Stimulated activated CD8-positive, alpha-beta memory T cell treated with anti-CD3 and anti-CD28 coated beads, Interleukin-2, amount 100 ng/mL, for 48 hours (primary cell): ENCODE measurements around the gene OR56A4.

Experiments
- DNase-seq, 2 donors: peaks; one replicate each; pipeline ENCODE4 v3.0.0-alpha.2; 2020; ENCODE audit warnings: low read depth in 2 of 2

Gene OR56A4, protein sequence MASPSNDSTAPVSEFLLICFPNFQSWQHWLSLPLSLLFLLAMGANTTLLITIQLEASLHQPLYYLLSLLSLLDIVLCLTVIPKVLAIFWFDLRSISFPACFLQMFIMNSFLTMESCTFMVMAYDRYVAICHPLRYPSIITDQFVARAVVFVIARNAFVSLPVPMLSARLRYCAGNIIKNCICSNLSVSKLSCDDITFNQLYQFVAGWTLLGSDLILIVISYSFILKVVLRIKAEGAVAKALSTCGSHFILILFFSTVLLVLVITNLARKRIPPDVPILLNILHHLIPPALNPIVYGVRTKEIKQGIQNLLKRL

DNA sequence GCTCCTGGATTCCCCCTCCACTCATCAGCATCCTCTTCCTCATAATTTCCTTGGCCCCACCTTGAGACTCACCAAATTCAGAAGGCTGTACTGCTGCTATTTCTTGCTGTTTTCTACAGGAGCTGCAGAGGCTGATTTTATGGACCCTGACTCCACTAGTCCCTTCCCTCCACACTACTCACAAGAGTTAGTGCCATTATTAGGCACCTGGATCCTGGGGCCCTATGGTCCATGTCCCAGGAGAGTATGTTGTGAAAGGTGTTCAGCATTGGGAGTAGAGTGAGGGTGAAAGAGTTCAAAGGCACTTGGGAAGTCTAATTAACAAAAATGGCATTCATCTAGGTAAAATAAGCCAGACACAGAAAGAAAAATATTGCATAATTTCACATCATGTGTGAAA lies at the start of gene OR56A4:
TSS of gene OR56A4 (minus strand) at position 101 of the 400 bp plus-strand sequence. CDS start 3,954 bp downstream, outside the sequence.
- DNase-seq, result no peak

- no peak for DNase-seq
Measured at GRCh38 chr11:6055569-6055968, 48.8 kb upstream of the OR56A4 start.

DNA sequence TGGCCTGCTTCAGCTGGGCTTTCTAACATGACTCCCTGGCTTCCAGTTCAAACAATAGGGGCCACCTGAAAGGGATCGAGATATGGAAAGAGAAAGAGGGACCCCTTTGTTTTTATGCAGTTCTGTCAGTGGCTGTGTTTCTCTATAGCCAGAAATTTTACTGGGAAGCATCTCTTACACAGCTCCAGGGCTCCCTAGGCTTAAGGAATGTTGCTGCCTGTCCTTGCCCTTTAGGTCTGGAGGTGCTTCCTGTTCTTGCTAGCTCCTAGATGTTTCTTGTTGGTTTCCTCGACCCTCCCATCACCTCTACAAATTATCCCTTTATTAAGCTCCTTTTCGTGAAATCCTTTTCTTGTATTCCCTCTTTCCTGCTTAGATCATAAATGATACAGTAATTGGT lies 45.6 kb upstream of the OR56A4 start:
- no peak for DNase-seq

- no peak for DNase-seq
Measured at GRCh38 chr11:6040874-6041273, 34.1 kb upstream of the OR56A4 start.

DNA sequence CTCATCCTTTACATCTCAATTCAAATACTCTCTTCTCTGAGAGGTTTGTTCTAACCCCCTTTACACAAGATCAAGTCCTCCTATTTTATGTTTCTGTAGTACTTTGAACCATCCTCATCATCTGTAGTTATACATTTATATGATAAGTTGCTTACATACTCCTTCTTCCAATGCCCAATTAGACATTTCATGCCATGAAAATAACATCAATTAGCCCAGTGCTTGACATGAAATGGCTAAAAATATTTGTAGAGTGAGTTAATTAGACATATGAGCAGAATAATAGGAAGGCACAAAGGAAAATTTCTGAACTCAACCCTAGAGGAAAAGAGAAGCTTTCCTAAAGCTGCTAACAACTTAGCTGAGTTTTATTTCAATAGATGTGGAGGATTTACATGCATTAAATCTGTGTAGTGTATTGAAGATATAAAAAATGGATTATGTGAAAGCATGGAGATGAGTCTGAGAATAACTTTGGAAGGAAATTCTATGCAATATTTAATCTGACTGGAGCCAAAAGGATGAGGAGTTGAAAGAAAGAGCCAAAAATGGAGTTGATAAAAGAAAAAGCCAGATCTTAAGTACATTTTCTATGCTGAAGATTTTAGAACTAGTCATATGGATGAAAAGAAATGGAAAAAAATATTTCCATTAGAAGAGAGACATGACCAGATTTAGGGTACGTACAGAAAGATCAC lies 24.1 kb upstream of the OR56A4 start, which contains the start of gene OR56A1:
TSS of gene OR56A1 (minus strand) at position 51 of the 698 bp plus-strand sequence. CDS start 3,066 bp downstream, outside the sequence.
- DNase-seq, result no peak

DNA sequence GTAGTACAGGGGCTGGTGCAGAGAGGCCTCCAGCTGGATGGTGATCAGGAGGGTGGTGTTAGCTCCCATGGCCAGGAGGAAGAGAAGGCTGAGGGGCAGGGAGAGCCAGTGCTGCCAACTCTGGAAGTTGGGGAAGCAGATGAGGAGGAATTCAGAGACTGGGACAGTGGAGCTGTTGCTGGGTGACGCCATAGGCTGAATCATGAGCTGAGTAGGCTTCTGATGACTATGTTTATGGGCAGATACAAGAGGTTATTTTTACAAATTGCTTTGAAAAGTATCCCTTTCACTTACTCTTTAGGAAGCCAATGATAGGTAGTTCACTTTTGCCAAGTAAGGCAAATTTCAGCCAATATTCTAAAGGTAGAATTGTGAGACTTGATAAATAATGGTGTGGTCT lies 20.8 kb upstream of the OR56A4 start:
- no peak for DNase-seq

DNA sequence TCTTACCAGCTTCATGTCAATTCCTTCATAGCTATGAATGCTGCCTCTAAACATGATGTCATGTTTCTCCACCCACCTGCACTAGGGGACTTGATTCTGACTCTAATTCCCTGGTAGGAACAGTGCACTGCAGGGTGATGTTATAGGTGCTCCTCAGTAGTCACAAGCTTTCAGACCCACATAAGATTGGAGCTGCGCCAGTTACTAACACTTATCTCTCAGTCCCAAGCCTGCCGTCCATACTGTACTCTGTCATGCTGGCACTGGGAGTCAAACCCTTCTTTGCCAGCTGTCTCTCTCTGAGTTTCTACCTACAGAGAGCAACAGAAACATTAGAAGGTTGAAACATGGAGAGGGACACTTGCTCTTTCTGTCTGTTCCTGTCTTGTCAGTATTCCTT lies 18.3 kb upstream of the OR56A4 start:
- no peak for DNase-seq

GRCh38 chr11:6022956-6023355 lies 16.2 kb upstream of the OR56A4 start:
- no peak for DNase-seq

DNA sequence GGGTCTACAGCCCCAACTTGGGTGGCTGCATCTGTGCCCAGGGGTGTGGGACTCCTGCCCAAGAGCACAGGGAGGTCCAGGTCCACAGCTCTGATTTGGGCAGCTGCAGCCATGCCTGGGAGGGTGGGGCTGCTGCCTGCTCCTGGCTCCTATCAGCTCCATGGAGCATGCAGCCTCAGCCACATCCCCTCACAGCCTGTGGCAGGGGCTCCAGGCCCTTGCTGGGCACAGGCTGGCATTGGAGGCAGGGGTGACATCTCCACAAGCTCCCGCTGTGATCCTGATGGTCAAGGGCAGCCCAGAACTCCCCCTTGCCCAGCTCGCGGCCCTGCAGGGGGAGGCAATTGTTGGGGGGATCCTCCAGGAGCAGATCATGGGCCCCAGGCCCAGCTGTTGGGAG lies 6.3 kb upstream of the OR56A4 start:
- no peak for DNase-seq

DNA sequence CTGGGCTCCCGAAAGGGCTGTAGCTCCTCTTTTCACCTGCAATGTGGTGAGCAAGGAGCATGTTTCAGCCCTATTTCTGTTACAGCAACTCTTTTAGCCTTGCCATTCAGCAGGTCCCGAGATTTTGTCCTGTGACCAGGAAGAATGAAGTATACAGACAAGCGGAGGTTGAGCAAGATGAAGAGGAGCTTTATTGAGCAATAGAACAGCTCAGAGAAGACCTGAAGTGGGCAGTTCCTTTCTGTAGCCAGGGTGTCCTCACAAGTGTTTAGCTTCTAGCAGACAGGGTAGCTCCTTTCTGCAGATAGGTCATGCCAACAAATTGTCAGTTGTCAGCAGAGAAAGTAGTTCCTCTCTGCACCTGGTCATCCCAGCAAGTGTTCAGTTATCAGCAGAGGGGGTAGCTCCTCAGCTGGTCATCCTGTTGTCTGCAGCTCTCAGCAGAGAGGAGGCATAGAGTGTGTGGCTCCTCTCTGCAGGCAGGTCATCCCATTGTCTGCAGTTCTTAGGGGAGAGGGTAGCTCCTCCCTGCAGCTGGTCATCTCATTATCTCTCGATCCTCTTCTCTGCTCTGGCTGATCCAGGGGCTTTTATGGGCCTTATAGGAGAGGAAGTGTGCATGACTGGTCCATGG lies 5.4 kb upstream of the OR56A4 start:
- no peak for DNase-seq

GRCh38 chr11:6006395-6006794 lies 351 bp downstream of the OR56A4 start:
- DNase-seq, result no peak

- DNase-seq, result no peak
Measured at GRCh38 chr11:6002202-6002699, 4.5 kb downstream of the OR56A4 start.

DNA sequence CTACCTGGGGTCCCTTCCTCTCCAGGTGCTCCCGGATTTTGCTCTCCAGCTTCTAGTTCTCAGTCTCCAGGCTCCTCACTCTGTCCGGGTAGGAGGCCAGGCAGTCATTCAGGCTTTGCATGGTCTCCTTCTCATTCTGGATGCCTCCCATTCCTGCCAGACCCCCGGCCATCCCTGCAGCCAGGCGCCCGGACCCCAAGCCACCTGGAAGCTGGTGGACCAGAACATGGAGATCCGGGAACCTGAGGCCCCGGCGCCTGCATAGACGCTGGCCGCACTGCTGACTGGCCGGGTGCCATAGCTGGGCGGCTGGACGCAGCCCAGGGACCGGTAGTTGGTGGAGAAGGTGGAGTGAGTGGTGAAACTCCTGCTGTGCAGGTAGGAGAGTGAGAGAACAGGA lies 12.0 kb downstream of the OR56A4 start:
- no peak for DNase-seq

- DNase-seq, result no peak
Measured at GRCh38 chr11:5992604-5993251, 14.0 kb downstream of the OR56A4 start.

GRCh38 chr11:5992150-5992549 lies 14.6 kb downstream of the OR56A4 start:
- DNase-seq, result no peak

DNA sequence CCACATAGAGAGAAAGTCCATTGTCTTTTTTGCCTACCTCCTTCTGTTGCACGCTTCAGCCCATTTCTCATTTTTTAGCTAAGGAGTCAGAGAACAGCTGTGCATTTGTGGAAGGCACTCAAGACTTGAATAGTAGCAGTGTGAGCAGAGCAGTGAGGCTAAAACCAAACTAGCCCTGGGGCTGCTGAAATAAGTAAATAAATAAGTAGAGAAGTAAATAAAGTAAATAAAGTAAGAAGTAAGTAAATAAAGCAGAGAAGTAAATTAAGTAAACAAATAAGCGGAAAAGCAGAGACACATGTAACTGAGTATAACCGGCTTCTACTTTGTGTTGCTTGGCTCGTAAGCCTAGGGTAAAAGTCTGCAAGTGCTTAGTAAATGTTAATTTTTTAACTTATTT lies 17.5 kb downstream of the OR56A4 start:
- no peak for DNase-seq

DNA sequence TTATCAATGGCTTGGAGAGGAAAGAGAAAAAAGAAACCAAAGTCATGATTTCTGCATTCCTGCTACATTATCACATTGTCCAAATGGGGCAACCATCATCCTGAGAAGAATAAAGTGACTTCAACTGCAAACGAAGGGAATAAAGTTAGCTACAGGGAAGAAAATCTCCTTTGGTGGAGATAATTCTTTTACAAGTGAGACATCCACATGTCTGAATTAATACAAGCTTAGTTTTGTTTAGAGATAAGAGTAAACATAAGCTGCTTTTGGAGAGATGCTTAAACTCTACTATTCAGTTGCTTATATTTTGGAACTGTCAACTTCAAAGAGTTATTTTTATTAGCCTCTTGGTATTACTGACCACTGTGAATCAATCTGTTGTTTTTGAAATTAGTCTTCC lies 19.9 kb downstream of the OR56A4 start, which contains the start of gene OR52L1:
TSS of gene OR52L1 (minus strand) at position 101 of the 400 bp plus-strand sequence. CDS start at position 46, 55 bp downstream.
- no peak for DNase-seq

GRCh38 chr11:5983443-5983842 lies 23.3 kb downstream of the OR56A4 start:
- no peak for DNase-seq

DNA sequence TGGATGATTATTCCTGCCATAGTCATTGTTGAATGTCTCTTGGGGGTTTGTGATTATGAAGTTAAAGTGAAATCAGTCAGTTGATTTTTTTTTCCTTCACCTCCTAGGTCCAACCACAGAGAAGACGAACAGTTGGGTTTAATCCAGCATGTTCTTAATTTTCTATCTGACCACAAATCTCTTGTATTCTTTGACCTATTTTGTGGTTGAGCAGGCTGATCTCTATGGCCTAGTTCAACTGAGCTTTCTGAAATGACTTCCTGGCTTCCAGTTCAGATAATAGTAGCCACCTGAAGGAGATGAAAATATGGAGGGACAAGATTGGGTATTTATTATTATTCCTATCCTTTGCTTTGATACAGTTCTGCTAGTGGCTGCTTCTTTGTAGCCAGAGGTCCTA lies 33.2 kb downstream of the OR56A4 start:
- no peak for DNase-seq

- DNase-seq, result no peak
Measured at GRCh38 chr11:5968394-5968793, 38.4 kb downstream of the OR56A4 start, which contains the start of gene OR56A5. OR56A5 (minus strand) TSS chr11:5968494; CDS start chr11:5968494, 0 bp downstream.

- no peak for DNase-seq
Measured at GRCh38 chr11:5967708-5968107, 39.0 kb downstream of the OR56A4 start.

DNA sequence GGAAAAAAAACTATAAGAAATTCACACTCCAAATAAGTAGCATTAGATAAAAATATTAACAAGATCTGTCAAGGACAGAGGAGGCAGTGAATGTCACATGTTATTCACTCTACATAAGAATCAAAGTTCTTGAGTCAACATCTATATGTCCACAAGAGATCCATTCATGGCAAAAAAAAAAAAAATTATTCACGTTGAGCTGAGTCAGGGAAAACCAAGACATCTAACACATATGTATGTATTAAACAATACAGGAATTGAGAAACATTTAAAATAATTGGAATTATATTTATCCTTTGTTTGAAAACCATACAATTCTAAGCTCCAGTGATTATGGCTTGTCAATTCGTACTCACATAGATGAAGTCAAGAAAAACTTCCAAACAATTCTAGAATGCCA lies 39.8 kb downstream of the OR56A4 start:
- DNase-seq, result no peak
